Raji (cell line): Measurements from ENCODE around the gene LRP1B.

Experiments used
- POLR2A ChIP-seq: IDR thresholded peaks from 2 replicates; pipeline ENCODE4 v1.6.1; 2011; ENCODE audit warnings: low read depth, low read length, control low read depth; ENCODE audit not compliant: insufficient read depth

The LRP1B gene

DNA sequence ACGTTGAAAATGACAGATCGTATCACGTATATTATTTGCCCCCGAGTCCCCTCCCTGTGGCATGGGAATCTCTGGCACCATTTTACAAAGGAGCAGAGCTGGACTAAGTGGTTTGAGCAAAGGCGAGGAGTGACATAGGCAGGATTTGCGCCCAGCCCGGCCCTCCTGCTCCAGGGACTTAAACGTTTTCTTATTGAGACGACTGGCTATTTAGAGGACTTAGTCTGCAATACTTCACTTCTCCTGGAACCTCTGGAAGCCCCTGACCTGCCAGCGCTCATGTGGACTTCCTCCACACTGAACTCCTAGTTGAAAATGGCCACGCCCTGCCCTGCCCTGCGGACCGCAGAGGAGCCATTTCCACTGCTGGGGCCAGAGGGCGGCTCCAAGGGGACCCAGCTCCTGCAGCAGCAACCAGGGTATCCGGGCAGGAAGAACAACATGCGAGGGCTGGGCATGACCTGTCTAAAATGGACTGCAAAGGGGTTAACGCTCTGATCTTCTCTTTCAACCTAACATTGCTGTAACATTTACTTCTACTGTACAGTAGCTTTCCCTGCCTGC, 690.7 kb downstream of the LRP1B start:
- TF ChIP-seq POLR2A, result no peak

DNA sequence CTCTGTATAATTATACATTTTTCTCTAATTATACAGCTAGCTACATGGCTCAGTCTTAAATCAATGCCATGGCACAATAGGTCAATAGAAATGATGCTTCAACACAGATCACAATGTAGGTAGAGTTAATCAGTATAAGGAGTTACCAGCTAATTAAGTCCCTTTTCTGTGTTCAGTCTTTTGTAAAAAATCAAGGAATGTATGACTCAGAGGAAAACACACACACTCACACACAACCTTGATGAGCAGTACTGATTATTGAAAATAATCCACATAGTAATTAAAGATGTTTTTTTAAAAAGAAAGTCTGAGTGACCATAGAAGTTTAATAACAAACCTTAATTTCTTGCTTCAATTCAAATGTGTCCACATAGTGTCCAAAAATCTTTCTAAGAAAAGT, 691.3 kb downstream of the LRP1B start:
- TF ChIP-seq POLR2A, result no peak

DNA sequence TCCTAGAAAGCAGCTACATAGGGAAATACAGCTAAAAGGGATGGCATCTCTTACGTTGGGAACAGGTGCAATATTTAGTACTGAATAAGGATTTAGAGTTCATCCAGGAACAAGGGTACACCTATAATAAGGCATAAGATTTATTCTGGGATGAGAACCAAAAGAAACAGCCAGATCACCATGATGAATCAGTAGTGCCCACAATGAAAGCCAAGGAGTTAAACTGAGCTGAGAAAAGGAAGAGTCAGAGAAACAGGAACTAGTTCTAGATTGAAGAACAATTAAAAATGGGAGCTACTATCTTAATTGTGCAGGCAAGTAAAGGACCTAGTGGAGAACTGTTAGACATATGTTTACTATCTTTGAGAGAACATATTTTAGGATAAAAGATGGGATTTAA, 692.3 kb downstream of the LRP1B start:
- TF ChIP-seq POLR2A, result no peak

- no peak for TF ChIP-seq POLR2A
Observed at GRCh38 chr2:141437521-141437920, 693.3 kb downstream of the LRP1B start.

- no peak for TF ChIP-seq POLR2A
Observed at GRCh38 chr2:141423124-141423523, 707.7 kb downstream of the LRP1B start.

DNA sequence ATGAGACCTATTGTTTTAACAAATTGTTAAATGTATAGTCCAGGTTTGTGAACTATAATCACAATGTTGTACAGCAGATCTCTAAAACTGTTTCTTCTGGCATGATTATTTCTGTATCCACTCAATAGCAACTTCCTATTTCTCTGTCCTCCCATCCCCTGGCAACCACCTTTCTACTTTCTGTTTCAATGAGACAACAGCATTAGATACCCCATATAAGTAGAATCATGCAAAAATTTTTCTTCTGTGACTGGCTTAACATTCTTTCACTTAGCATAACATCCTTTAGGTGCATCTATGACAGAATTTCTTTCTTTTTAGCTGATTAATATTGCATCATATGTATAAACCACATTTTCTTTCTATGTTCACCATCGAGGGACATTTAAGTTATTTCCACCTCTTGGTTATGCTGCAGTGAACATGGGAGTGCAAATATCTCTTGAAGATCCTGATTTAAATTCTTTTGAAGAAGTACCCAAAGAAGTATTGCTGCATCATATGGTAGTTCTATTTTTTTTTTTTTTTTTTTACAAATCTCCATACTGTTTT, 713.5 kb downstream of the LRP1B start:
- no peak for TF ChIP-seq POLR2A

DNA sequence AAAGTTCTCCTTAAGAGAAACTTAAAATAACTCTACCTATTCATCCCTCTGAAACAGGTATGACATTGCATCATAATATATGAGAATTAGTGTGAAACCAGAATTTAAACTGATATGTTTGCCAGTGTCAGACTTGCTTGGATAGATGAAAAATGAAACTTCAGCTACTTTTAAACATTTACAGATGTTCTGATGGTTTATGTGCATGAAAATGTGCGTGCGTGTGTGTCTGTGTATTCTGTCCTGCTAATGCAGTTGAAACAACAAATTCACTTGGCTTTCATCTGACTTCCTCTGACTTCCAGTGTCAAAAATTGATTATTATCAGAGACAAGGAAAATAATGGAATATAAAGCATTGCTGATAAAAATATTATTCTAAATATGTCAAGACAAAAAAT, 719.4 kb downstream of the LRP1B start:
- no peak for TF ChIP-seq POLR2A

GRCh38 chr2:141399270-141399669, 731.5 kb downstream of the LRP1B start:
- no peak for TF ChIP-seq POLR2A

GRCh38 chr2:141393214-141393545, 737.6 kb downstream of the LRP1B start:
- no peak for TF ChIP-seq POLR2A

GRCh38 chr2:141392517-141393213, 738.2 kb downstream of the LRP1B start:
- no peak for TF ChIP-seq POLR2A

- no peak for TF ChIP-seq POLR2A
Observed at GRCh38 chr2:141386168-141386567, 744.6 kb downstream of the LRP1B start.

DNA sequence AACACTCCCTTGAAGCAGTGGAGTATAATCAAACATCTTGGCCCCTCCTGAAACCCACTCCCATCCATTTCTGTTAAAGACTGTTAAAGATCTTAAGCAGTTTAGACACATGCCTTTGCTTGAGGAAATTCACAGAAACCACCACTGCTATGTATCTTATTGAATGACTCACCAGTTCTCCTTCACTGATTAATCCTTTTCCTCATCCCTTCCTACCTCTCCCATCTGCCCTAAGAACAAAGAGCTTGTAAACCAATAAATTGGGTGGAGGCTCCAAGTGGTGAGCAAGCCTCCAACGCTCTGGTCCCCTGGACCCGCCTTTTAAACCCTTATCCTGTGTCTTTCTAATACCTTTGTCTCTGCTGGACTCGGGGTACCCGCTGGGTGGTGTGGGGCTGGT, 746.1 kb downstream of the LRP1B start:
- no peak for TF ChIP-seq POLR2A

GRCh38 chr2:141381946-141382345, 748.9 kb downstream of the LRP1B start:
- no peak for TF ChIP-seq POLR2A

DNA sequence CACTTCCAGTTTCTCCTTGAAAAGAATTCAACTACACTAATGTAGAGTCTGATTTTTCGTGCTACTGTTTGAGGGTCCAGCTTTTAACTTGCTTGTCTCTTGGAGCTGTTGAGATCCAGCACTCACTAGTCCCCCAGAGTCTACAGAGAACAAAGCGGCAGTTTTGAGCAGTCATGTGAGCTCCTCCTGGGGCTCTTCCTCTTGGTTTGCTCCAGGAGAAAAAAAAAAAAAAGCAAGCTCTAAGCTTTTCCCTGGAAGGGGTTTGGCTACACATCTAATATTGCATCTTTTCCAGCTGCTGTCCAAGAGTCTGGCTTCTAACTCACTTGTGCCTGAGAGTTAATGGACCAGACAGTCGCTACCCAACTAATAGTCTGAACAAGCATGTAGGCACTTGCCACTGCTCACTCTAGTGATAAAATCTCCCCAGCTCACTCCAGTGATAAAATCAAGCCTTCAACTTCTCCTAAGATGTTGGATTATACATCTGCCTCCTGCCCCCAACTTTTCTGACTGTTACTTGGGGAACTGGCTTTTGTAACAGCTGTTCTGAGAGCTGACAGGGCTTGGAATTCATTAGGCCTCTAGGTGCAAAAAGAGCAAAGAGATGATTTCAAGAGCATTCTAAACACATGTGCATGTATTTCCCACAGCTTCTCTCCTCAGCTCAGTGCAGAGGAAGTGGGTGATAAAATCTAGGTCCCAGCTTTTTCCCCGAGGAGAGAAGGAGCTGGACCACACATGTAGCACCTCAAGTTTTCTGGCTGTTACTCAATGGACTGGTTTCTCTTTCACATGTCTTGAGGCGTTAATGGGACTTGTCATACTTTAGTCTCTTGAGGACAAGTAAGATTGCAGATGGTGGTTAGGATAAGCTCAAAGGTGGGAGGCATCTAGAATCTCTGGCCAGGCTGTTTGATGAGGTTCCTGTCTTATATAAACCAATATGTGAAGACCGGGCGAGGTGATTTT, 750.5 kb downstream of the LRP1B start:
- TF ChIP-seq POLR2A, result no peak

DNA sequence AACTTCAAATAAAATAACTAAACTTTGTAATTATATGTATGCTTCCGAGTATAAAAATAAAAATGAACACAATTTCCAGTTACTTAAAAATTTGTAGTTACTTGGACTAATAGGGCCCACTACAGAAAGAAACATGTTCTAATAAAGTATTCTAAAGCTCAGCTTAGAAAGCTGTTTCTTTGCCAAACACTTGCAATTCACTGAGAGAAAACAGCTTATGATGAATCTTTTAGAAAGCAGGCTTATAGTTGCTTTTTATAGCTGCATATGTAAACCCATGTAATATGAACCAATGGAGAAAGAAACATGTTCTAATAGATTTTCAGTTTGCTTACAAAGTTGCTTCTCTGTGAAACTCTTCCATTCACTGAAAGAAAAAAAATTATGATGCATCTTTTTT, 766.0 kb downstream of the LRP1B start:
- TF ChIP-seq POLR2A, result no peak

DNA sequence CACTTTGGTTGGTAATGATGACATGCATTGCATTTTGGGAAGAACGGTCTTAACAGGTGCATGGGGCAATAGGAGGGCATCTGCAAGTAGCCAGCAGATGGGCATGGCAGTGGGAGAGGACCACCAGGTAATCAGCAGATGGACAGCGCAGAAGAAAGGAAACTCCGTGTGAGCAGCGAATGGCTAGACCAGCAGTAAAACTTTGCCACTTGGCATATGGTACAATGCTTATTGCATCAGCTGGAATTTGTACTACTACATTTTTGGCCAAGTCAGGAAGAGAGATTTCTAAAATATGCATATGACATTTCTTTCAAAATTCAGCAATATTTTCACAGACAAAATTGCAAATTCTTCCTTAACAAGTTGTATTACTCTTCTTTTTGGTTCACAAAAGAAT, 768.5 kb downstream of the LRP1B start:
- TF ChIP-seq POLR2A, result no peak
